WTC11 (cell line): ENCODE measurements around the gene ZNF521. TPM values are rescaled to one million over a fixed set of nuclear protein-coding genes. Genes with fewer than 3 reads are reported as not detected.

ENCODE experiments used
- ATAC-seq: fragments of 200-7000 bp; cut with Tn5 transposase; 2 replicates; pipeline ENCODE4 v1.10.0; 2021; ENCODE audit warnings: mild to moderate bottlenecking, moderate library complexity
- CTCF ChIA-PET: fragments of 300-600 bp; sonication (Branson Sonifier 250); formaldehyde crosslinking; loops from one replicate; lab custom pipeline; 2021; ENCODE audit warnings: antibody characterized with exemption; lab: Charles Lee
- POLR2A ChIA-PET: fragments of 350-600 bp; sonication (Branson Sonifier 250); formaldehyde crosslinking; loops from one replicate; lab custom pipeline; 2021; ENCODE audit warnings: antibody characterized with exemption; lab: Charles Lee
- DNase-seq: peaks from one replicate; pipeline ENCODE4 v3.0.0; 2021; ENCODE audit warnings: low spot score
- H3K27ac Mint-ChIP-seq: 2 replicates; pipeline ENCODE4 v1.8.0; 2021; ENCODE audit warnings: mixed read lengths
- H3K27me3 Mint-ChIP-seq: 2 replicates; pipeline ENCODE4 v1.8.0; 2021; ENCODE audit warnings: low read depth, mild to moderate bottlenecking, moderate library complexity, mixed read lengths
- H3K36me3 Mint-ChIP-seq: 2 replicates; pipeline ENCODE4 v1.8.0; 2021; ENCODE audit warnings: mixed read lengths
- H3K4me1 Mint-ChIP-seq: 2 replicates; pipeline ENCODE4 v1.8.0; 2022; ENCODE audit warnings: mixed read lengths
- H3K4me3 Mint-ChIP-seq: 2 replicates; pipeline ENCODE4 v1.8.0; 2021; ENCODE audit warnings: mild to moderate bottlenecking, moderate library complexity, mixed read lengths
- H3K9me3 Mint-ChIP-seq: 2 replicates; pipeline ENCODE4 v1.8.0; 2021; ENCODE audit warnings: mixed read lengths
- ATF1 ChIP-seq: sonication (generic); formaldehyde crosslinking; IDR thresholded peaks from 2 replicates; pipeline ENCODE4 v1.8.1; 2023; ENCODE audit warnings: mild to moderate bottlenecking, moderate library complexity, missing genetic modification reagents
- CREB1 ChIP-seq: sonication (generic); formaldehyde crosslinking; IDR thresholded peaks from 2 replicates; pipeline ENCODE4 v1.8.0; 2023; ENCODE audit warnings: mild to moderate bottlenecking, missing genetic modification reagents
- CREM ChIP-seq: sonication (generic); formaldehyde crosslinking; IDR thresholded peaks from 2 replicates; pipeline ENCODE4 v1.8.1; 2022; ENCODE audit warnings: mild to moderate bottlenecking, missing genetic modification reagents, moderate library complexity
- E2F4 ChIP-seq: sonication (generic); formaldehyde crosslinking; IDR thresholded peaks from 2 replicates; pipeline ENCODE4 v1.8.1; 2022; ENCODE audit warnings: low read depth, mild to moderate bottlenecking, moderate library complexity, missing genetic modification reagents, borderline replicate concordance
- ESRRA ChIP-seq: sonication (generic); formaldehyde crosslinking; IDR thresholded peaks from 2 replicates; pipeline ENCODE4 v1.8.1; 2022; ENCODE audit warnings: mild to moderate bottlenecking, missing genetic modification reagents, borderline replicate concordance
- HMGA2 ChIP-seq: fragments of 250-450 bp; sonication (Bioruptor Pico); IDR thresholded peaks from 2 replicates; pipeline ENCODE4 v1.4.0; 2021; ENCODE audit warnings: mild to moderate bottlenecking, moderate library complexity
- HMGXB4 ChIP-seq: sonication (generic); formaldehyde crosslinking; IDR thresholded peaks from 2 replicates; pipeline ENCODE4 v1.8.1; 2023; ENCODE audit warnings: mild to moderate bottlenecking, moderate library complexity, missing genetic modification reagents
- IRF1 ChIP-seq: sonication (generic); formaldehyde crosslinking; IDR thresholded peaks from 2 replicates; pipeline ENCODE4 v1.8.0; 2023; ENCODE audit warnings: missing genetic modification reagents
- IRF2 ChIP-seq: sonication (generic); formaldehyde crosslinking; IDR thresholded peaks from 2 replicates; pipeline ENCODE4 v1.8.0; 2022; ENCODE audit warnings: low read depth, missing genetic modification reagents, borderline replicate concordance
- JAZF1 ChIP-seq: fragments of 250-450 bp; sonication (Bioruptor Pico); IDR thresholded peaks from 2 replicates; pipeline ENCODE4 v1.9.0; 2021; ENCODE audit warnings: moderate library complexity, mild to moderate bottlenecking, inconsistent platforms
- KAT7 ChIP-seq: sonication (generic); formaldehyde crosslinking; IDR thresholded peaks from 2 replicates; pipeline ENCODE4 v1.8.1; 2023; ENCODE audit warnings: missing genetic modification reagents, mild to moderate bottlenecking, borderline replicate concordance
- MAX ChIP-seq: sonication (generic); formaldehyde crosslinking; IDR thresholded peaks from 2 replicates; pipeline ENCODE4 v1.8.0; 2022; ENCODE audit warnings: mild to moderate bottlenecking, missing genetic modification reagents
- NR1H2 ChIP-seq: sonication (generic); formaldehyde crosslinking; IDR thresholded peaks from 2 replicates; pipeline ENCODE4 v1.9.0; 2021; ENCODE audit warnings: mild to moderate bottlenecking, moderate library complexity, missing genetic modification reagents
- PRRX2 ChIP-seq: fragments of 250-450 bp; sonication (Bioruptor Pico); IDR thresholded peaks from 2 replicates; pipeline ENCODE4 v1.8.0; 2021; ENCODE audit warnings: mild to moderate bottlenecking
- RELA ChIP-seq: sonication (generic); formaldehyde crosslinking; IDR thresholded peaks from 2 replicates; pipeline ENCODE4 v1.8.1; 2022; ENCODE audit warnings: missing genetic modification reagents, mild to moderate bottlenecking, borderline replicate concordance
- SMAD3 ChIP-seq: sonication (generic); formaldehyde crosslinking; IDR thresholded peaks from 2 replicates; pipeline ENCODE4 v1.8.0; 2022; ENCODE audit warnings: missing genetic modification reagents, mild to moderate bottlenecking, borderline replicate concordance
- SP1 ChIP-seq: sonication (generic); formaldehyde crosslinking; conservative IDR thresholded peaks from 2 replicates; pipeline ENCODE4 v1.8.1; 2022; ENCODE audit warnings: missing genetic modification reagents
- STAT6 ChIP-seq: sonication (generic); formaldehyde crosslinking; conservative IDR thresholded peaks from 2 replicates; pipeline ENCODE4 v1.8.1; 2023; ENCODE audit warnings: mild to moderate bottlenecking, low read depth, missing genetic modification reagents, moderate library complexity
- TEAD1 ChIP-seq: sonication (generic); formaldehyde crosslinking; IDR thresholded peaks from 2 replicates; pipeline ENCODE4 v1.8.0; 2022; ENCODE audit warnings: mild to moderate bottlenecking, missing genetic modification reagents
- ZNF121 ChIP-seq: sonication (generic); formaldehyde crosslinking; IDR thresholded peaks from 2 replicates; pipeline ENCODE4 v1.8.0; 2023; ENCODE audit warnings: missing genetic modification reagents
- ZNF232 ChIP-seq: sonication (generic); formaldehyde crosslinking; IDR thresholded peaks from 2 replicates; pipeline ENCODE4 v1.8.0; 2022; ENCODE audit warnings: mild to moderate bottlenecking, missing genetic modification reagents
- ZNF263 ChIP-seq: sonication (generic); formaldehyde crosslinking; IDR thresholded peaks from 2 replicates; pipeline ENCODE4 v1.8.1; 2022; ENCODE audit warnings: low read depth, mild to moderate bottlenecking, moderate library complexity, missing genetic modification reagents
- ZNF425 ChIP-seq: fragments of 250-450 bp; sonication (Bioruptor Pico); conservative IDR thresholded peaks from 2 replicates; pipeline ENCODE4 v1.9.0; 2021; ENCODE audit warnings: mild to moderate bottlenecking
- ZNF512 ChIP-seq: sonication (generic); formaldehyde crosslinking; IDR thresholded peaks from 2 replicates; pipeline ENCODE4 v1.8.1; 2022; ENCODE audit warnings: missing genetic modification reagents, borderline replicate concordance
- ZNF671 ChIP-seq: fragments of 250-450 bp; sonication (Bioruptor Pico); IDR thresholded peaks from 2 replicates; pipeline ENCODE4 v1.8.0; 2021; ENCODE audit warnings: mild to moderate bottlenecking
- total RNA-seq: library from RNA; stranded (reverse); gene quantifications from 3 replicates; pipeline ENCODE4 v1.2.3, GENCODE V29; 2021

ZNF521 gene
- total RNA-seq, 1 experiment from 2014 or later = 15.3 TPM

GRCh38 chr18:25314151-25314837, 37.7 kb downstream of the ZNF521 start:
- Mint-ChIP-seq H3K36me3 (no peaks in the 10 kb centered on the region), H3K27me3 (no peaks in the 10 kb centered on the region), H3K4me1 (peaks cover 20% of the 10 kb centered on the region), H3K4me3 (no peak overlapping the region), H3K9me3 (no peaks in the 10 kb centered on the region), H3K27ac (no peak overlapping the region)
- DNase-seq = no peak
- ATAC-seq = no peak
- POLR2A ChIA-PET = no interaction called here
- TF ChIP-seq IRF1 (CRISPR knock-in tag) (no peak), KAT7 (CRISPR knock-in tag) (no peak), NR1H2 (CRISPR knock-in tag) (no peak), HMGA2 (no peak), SP1 (CRISPR knock-in tag) (no peak), MAX (CRISPR knock-in tag) (no peak), CREB1 (CRISPR knock-in tag) (no peak), TEAD1 (CRISPR knock-in tag) (no peak)
- CTCF ChIA-PET = no interaction called here

GRCh38 chr18:25313268-25313667, 38.7 kb downstream of the ZNF521 start:
- Mint-ChIP-seq H3K4me1 (peaks cover 20% of the 10 kb centered on the region), H3K27ac (no peak overlapping the region), H3K27me3 (no peaks in the 10 kb centered on the region), H3K36me3 (no peaks in the 10 kb centered on the region), H3K9me3 (no peaks in the 10 kb centered on the region), H3K4me3 (no peak overlapping the region)
- no peak for DNase-seq
- ChIA-PET CTCF (no interaction called here), POLR2A (interaction anchor here (0.7 kb wide), 1 partner anchor 28 kb away, joined by 4 read pairs; no protein-coding TSS in a partner anchor)
- no peak for ATAC-seq
- TF ChIP-seq ZNF671 (CRISPR knock-in tag) = no peak
- TF ChIP-seq KAT7 (CRISPR knock-in tag) = no peak
- TF ChIP-seq E2F4 (CRISPR knock-in tag) = no peak
- TF ChIP-seq ZNF263 = no peak
- no peak for TF ChIP-seq JAZF1 (CRISPR knock-in tag)
- no peak for TF ChIP-seq IRF2 (CRISPR knock-in tag)
- TF ChIP-seq STAT6 (CRISPR knock-in tag) = no peak
- TF ChIP-seq PRRX2 = no peak
- no peak for TF ChIP-seq HMGXB4 (CRISPR knock-in tag)
- no peak for TF ChIP-seq ZNF512
- TF ChIP-seq ZNF232 (CRISPR knock-in tag) = no peak
- no peak for TF ChIP-seq ZNF121 (CRISPR knock-in tag)
- TF ChIP-seq ESRRA = no peak
- no peak for TF ChIP-seq ZNF425 (CRISPR knock-in tag)
- no peak for TF ChIP-seq RELA (CRISPR knock-in tag)
- no peak for TF ChIP-seq SMAD3 (CRISPR knock-in tag)
- no peak for TF ChIP-seq ATF1 (CRISPR knock-in tag)
- no peak for TF ChIP-seq CREM (CRISPR knock-in tag)
